Activated gamma-delta T cell treated with anti-CD3 and anti-CD28 coated beads, Interleukin-2, amount 50 U/mL, for 16 hours (primary cell): Measurements from ENCODE around the gene SMIM9.

Experiments used
- DNase-seq: peaks from one replicate; pipeline ENCODE4 v3.0.0-alpha.2; 2020; ENCODE audit warnings: low read depth

Gene SMIM9

GRCh38 chrX:154815274-154815818 is 19.1 kb downstream of the SMIM9 start:
- DNase-seq: no peak

GRCh38 chrX:154813801-154814200 is 20.7 kb downstream of the SMIM9 start:
- DNase-seq: no peak

DNA sequence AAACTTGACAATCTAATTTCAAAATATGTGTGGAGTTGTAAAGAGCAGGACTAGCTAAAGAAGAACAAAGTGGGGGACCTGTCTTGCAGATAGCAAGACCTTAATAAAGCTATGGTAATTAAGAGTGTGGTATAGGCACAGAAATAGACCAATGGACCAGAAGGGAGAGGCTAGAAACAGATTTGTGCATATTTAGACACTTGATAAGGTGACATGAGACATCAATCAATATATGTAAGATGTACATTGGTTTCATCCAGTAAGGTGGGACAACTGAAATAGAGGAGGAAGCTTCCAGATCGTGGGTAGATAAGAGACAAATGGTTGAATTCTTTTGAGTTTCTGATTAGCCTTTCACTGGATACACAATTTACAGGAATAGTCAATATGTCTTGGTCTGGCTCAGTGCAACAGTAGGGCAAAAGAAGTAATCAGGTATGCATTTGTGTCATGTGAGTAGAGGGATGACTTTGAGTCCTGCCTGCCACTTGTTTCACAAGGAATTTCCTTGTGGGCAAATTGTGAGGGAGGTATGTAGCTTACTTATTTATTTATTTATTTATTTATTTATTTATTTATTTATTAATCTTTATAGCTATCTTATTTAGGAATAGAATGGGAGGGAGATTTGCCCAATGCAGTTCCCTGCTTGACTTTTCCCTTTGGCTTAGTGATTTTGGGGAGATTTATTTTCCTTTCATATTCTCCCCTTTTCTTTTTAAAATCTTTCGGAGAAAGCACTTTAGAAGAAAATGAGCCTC is 21.9 kb downstream of the SMIM9 start:
- no peak for DNase-seq

DNA sequence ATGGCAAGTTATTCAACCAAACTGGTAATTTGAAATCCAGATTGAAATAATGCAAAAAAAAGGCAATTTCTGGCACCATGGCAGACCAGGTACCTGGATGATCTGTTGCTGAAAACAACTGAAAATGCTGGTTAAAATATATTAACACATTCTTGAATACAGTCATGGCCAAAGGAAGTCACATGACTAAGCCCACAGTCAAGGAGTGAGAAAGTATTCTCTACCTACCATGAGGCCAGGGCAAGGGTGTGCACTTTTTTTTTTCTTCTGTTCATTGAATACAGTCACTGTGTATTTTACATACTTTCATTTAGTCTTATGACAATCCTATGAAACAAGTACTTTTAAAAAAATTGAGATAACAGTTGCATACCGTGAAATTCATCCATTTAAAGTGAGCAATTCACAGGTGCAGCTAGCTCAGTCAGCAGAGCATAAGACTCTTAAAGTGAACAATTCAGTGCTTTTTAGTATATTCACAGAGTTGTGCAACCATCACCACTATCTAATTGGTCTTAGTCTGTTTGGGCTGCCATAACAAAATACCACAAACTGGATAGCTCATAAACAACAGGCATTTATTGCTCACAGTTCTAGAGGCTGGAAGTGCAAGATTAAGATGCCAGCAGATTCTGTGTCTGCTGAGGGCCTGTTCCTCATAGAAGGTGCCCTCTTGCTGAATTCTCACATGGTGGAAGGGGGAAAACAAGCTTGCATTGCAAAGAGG is 24.4 kb downstream of the SMIM9 start:
- no peak for DNase-seq

DNA sequence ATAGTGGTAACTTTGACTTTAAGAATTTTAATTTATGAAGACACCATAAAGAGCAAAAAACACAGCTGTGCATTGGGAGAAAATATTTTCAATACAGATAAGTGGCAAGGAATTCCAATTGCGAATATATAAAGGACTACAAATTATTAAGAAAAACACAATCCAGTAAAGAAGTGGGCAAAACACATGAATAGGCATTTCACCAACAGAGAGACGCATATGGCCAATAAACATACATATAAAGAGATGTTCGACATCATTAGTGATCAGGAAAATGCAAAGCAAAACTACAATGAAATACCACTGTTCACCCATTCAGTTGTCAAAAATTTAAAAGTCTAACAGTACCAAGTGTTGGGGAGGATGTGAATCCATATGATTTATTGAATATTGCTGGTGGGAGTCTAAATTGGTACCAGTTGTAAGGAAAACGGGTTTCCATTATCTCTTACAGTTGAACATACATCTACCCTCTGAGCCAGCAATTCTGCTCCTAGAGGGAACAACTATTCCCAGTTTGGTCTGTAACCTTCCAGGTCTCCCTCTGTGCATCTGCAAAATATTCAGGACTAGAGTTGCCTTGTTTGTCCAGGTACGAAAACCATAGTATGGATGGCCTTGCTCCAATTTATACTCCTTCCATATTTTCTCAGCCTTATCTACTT is 27.5 kb downstream of the SMIM9 start:
- no peak for DNase-seq

DNA sequence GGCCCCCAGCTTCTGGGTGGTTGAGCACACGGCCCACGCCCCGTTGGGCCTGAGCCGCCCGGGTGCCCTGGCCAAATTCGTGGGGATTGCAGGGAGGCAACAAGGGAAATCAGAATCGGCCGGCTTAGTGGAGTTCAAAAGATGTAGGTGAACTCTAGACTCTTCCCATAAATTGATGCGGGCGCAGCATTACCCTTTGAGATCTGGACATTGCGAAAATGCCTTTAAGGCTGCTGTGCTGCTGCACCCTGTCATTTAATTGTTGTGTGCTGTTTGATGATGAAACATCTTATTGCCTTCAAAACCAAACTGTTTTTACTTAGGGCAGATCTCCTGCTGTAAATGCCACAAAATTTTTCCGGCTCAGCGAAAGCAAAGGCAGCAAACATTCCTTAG is 28.8 kb downstream of the SMIM9 start:
- DNase-seq: no peak

- peak; percentile 38 for DNase-seq
Measured at GRCh38 chrX:154804957-154805695, 29.3 kb downstream of the SMIM9 start, which contains the start of gene MPP1. Gene MPP1, minus strand, starts transcription at chrX:154805485. Its CDS starts 112 bp downstream, at chrX:154805373.

DNA sequence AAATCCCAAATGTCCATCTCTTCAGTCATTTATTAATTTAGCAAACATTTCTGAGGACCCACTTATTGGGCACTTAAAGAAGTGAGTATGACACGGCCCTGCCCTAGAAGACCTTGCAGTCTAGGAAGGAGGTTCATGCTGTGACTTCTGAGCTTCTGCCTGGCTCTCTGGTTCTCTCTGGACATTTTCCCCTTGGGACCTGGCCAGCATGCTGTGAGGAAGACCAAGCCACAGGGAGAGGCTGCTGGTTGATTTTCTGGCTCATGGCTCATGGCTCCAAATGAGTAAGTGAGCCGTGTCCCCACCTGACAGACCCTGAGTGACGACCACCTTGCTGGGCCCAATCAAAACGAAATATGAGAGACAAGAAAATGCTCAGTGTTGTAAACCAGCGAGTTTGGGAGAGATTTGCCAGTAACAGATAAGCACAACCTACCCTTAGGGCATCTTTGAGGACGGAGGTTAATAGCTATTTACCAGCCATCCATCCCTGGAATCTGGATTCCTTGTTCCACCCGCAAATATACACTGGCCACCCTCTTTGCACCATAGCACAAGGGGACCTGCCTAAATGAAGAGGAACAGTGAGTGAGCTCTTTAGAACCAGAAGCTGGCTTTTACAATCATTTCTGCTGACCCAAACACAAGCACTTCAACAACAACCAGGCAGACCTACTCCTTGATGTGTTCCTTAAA is 30.1 kb downstream of the SMIM9 start:
- no peak for DNase-seq

- no peak for DNase-seq
Measured at GRCh38 chrX:154802947-154803346, 31.5 kb downstream of the SMIM9 start.

DNA sequence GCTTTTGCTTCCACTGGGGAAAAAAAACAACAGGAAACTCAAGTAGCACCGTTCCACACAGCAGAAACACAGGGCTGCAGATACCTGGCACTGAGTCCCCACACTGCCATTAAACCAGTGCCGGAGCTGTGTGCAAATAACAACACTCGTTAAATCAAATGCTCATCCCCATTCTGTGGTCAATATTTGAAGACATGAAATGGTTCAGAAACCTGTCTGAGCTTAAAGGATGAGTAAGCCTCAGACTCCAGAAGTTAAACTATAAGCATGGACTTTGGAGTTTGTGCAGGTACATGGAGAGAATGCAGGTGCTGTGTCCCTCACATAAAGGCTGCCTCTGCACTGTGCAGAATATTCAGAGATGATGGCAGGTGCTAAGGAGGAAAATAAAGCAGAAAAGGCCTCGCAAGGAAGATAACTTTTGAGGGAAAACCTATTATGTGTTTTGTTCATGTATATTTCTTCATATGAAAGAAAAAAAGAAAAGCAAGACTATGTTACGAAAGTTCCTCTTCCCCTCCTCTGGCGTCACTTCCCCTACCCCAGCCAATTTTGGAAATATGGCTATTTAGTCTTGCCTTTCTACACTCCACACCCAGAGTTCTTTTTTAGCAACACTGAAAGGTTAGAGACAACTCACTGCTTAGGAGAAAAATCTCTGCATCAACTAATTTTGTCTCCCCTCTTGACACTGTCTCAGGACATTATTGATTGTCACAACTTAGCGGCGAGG is 33.8 kb downstream of the SMIM9 start:
- no peak for DNase-seq

DNA sequence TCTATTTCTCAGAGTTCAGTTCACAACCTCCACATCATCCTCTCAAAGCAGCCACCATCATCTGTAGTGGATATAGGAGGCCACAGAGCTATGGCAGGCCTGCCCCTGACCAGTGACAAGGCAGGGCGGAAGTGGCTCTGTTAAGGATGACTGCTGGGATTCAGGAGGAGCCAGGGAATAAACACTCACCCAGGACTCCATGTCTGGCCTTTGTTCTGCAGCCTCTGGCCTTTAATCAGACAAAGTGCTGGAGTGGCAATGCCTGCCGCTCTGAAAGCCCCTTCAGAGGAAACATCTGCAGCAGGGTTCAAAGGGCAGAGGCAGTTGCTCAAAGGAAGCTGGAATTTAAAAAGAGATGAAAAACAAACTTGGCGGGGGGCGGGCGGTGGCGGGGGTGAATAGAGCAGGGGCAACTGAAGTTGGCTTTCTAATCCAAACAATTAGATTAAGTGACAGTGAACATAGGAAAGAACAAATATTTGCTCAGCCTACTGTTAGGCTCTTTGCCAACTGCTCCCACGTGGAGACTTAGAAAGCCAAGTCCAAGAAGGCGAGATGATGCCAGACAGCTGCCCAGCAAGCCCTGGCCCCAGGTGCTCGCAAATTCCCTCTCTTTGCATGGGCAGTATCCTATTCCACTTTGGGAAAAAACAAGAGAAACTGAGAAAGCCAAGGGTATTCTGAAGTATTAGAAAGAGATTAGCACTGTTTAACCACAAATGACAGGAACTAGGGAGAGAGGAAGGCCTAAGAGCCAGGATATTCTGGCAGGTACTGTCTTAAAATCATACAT is 34.7 kb downstream of the SMIM9 start:
- no peak for DNase-seq

DNA sequence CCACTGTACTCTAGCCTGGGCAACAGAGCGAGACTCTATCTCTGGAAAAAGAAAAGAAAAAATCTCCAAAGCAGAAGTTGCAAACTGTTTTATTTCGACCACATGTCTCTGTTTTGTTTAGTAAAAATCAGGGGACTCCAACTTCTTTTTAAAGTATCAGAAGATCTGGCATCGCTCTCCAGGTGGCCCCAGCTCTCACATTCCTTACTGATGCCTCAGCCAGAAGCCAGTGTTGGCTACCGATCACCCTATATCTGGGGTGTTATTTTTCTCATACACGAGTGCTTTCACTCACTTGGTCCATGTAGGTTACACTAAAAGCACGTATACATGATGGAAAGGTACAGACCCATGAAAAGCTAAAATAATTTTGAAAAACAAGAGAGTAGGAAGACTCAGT is 37.5 kb downstream of the SMIM9 start:
- DNase-seq: no peak

DNA sequence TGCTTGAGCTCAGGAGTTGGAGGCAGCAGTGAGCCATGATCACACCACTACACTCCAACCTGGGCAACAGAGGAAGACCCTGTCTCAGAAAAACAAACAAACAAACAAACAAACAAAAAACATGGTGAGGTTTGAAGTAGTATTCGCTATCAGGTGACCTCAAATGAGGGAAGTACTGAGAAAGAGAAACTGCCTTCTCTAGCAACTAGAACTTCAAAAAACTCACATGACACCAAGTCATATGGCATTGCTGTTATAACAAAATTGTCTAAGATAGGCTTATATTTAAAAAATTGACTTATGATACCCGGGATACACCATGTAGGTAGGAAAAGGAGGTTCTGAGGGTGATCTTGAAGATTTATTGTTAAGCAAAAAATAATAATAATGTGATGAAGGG is 39.4 kb downstream of the SMIM9 start:
- no peak for DNase-seq

DNA sequence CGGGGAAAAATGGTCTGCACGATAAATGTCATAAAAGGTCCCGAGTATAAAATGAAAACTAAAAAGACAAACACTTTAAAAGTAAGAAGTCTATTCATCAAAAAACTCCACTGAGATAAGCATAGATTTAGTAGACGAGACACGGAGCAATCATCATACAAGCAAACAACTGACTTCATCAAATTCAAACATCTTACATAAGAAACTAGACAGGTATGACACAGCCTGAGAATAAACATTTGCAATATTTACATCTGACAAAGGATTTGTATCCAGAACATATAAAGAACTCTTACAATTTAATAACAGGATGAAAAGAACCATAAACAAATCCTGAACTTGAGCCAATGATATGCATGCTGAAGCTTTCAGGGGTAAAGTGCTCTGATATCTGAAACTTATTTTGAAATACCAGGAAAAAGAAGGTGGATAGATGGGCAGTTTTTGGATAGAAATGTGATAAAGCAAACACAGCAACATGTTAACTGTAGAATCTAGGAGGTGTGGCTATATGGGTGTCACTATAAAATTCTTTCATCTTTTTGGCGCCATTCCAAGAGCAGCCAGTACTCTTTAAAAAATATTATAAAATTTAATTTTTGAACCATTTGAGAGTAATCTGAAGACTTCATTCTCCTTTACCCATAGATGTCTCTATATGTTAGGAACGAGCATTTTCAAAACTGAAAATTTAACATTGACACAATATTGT is 41.2 kb downstream of the SMIM9 start:
- DNase-seq: no peak

DNA sequence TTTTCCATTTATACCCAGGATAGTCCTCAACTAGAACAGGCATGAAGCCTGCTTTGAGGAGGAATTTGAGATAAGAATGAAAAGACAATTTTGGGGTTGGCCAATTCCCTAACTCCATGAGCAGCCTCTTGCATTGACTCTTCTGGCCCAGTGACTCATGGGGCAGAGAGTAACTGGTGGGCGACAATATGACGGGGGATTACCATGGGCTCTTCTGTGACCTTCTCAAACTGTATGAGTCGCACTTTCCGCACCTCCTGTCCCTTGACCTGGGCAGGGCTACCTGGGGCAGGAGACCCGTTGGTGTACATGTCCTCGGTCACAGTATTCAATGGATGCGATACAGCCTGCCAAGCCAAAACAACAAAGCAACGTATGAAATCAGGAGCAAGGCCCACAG is 42.5 kb downstream of the SMIM9 start:
- no peak for DNase-seq

- no peak for DNase-seq
Measured at GRCh38 chrX:154791467-154791866, 43.0 kb downstream of the SMIM9 start.

GRCh38 chrX:154785716-154786115 is 48.7 kb downstream of the SMIM9 start:
- DNase-seq: no peak

- no peak for DNase-seq
Measured at GRCh38 chrX:154784149-154784995, 50.1 kb downstream of the SMIM9 start.
